ENCODE data around the gene S100A16.

DNA sequence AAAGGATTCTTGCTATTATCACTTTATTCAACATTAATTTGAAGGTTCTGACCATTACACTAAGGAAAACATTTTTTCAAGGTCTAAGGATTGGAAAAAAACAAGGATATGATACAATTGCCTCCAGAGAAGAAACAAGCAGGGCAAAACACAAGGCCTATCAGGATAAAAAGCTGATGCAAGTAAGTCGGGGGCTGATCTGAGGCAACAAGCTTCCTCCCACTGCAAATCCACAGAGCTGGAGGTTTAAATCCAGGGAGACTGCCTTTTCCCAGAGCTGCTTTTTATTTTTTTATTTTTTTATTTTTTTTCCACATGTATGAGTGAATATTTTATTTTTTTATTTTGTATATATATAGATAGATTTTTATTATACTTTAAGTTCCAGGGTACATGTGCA is 27.9 kb downstream of the S100A16 start:
- no peak for TF ChIP-seq POLR2AphosphoS5 (IDR thresholded peaks at IDR 0.05; ENCODE audit: low read depth, low read length)
- TF ChIP-seq POLR2A (IDR thresholded peaks at IDR 0.05; ENCODE audit: low read depth, low read length) = no peak

All from GM12892 (cell line).